Mucosa of stomach (tissue), 1 donor: ENCODE measurements around the gene C16orf82.

Experiments
- H3K27me3 ChIP-seq: one replicate; pipeline ENCODE4 v1.7.0; 2013; ENCODE audit warnings: mild to moderate bottlenecking, low read length; ENCODE audit not compliant: control insufficient read depth, insufficient read depth
- H3K36me3 ChIP-seq: one replicate; pipeline ENCODE4 v1.7.0; 2013; ENCODE audit warnings: low read length; ENCODE audit not compliant: control insufficient read depth, insufficient read depth
- H3K4me1 ChIP-seq: one replicate; pipeline ENCODE4 v1.7.0; 2013; ENCODE audit warnings: mild to moderate bottlenecking, low read length; ENCODE audit not compliant: control insufficient read depth, insufficient read depth
- H3K4me3 ChIP-seq: one replicate; pipeline ENCODE4 v1.7.0; 2013; ENCODE audit warnings: low read length
- H3K9ac ChIP-seq: one replicate; pipeline ENCODE4 v1.7.0; 2013; ENCODE audit warnings: mild to moderate bottlenecking, low read length, moderate library complexity
- H3K9me3 ChIP-seq: one replicate; pipeline ENCODE4 v1.7.0; 2013; ENCODE audit warnings: mild to moderate bottlenecking, low read length, moderate library complexity; ENCODE audit not compliant: control insufficient read depth
- donor health status: Pancreatic carcinoma.

C16orf82 gene

DNA sequence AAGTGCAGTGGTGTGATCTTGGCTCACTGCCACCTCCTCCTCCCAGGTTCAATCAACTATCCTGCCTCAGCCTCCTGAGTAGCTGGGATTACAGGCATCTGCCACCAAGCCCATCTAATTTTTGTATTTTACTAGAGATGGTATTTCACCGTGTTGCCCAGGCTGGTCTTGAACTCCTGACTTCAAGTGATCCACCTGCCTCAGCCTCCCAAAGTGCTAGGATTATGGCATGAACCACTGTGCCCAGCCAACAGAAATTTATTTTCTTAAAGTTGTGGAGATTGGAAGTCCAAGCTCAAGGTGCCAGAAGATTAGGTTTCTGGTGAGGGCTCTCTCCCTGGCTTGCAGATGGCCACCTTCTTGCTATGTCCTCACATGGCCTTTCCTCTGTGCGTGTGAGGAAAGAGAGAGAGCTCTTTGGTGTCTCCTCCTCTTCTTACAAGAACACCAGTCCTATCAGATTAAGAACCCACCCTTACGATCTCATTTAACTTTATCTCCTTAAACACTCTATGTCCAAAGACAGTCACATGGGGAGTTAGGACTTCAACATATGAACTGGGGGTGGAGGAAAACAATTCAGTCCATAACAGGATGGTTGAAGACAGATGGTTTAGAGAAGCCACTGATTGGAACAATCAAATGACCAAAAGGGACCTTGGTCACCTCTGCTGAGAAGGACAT lies 31.8 kb downstream of the C16orf82 start:
- Histone ChIP-seq H3K4me3 (no peak overlapping the region), H3K9me3 (no peaks in the 10 kb centered on the region), H3K4me1 (no peaks in the 10 kb centered on the region), H3K36me3 (no peaks in the 10 kb centered on the region), H3K9ac (no peak overlapping the region), H3K27me3 (no peaks in the 10 kb centered on the region)

DNA sequence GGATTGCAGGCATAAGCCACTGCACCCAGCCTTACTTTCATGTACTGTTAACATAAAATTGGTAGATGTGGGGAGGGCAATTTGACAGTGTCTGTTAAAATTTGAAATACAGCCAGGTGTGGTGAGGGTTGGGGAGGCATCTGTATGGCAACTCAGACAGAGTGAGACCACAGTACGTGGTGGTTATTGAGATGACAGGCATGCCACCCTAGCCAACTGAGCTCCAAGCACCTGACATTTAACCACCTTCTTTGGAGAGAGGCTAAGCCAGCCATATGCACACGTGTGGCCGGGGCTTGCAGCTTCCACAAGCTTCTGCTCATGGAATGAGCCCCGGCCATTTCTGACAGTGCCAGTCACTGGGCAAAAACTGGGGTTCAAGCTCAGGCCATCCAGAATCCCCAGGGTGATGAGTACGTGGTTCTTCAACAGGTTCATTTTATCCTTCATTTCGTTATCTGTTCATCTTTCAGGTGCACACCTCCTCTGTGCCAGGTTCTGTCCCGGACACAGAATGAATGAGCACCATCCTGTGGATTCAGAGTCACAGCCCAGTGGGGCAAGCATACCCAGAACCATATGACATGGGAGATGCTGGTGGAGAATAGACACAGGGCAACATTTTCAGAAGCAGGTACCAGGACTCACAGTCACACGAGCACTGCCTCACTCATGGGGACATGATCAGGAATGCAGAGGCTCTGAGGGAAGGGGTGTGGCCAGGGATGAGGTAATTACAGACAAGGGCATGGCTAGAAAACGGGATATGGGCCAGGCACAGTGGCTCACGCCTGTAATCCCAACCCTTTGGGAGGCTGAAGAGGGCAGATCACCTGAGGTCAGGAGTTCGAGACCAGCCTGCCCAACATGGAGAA lies 36.2 kb downstream of the C16orf82 start:
- H3K27me3 ChIP-seq = no peaks in the 10 kb centered on the region
- H3K4me3 ChIP-seq = no peak overlapping the region
- H3K4me1 ChIP-seq = peaks cover 11% of the 10 kb centered on the region
- H3K9me3 ChIP-seq = no peaks in the 10 kb centered on the region
- H3K36me3 ChIP-seq = no peaks in the 10 kb centered on the region
- H3K9ac ChIP-seq = no peak overlapping the region

DNA sequence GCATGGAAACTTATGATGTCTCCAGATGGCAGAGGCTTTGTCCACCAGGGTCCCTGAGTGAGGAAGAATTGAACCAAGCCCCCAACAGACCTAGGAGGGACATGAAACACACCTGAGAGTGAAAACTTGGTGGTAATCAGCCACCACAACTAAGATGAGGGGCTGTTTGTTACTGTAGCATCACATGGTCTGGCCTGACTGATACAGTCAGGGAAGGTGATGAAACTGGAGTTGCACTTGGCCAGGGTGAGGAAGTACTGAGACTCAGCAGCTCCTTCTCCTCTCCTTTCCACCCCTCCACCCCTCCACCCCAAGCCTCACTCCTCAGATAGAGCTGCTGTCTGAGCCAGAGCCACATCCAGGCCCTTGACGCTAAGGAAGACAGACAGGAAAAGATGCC lies 37.2 kb downstream of the C16orf82 start:
- Histone ChIP-seq H3K27me3 (no peaks in the 10 kb centered on the region), H3K36me3 (no peaks in the 10 kb centered on the region), H3K4me1 (peaks cover 12% of the 10 kb centered on the region), H3K9ac (no peak overlapping the region), H3K4me3 (no peak overlapping the region), H3K9me3 (no peaks in the 10 kb centered on the region)

GRCh38 chr16:27106305-27106704 lies 39.6 kb downstream of the C16orf82 start:
- no peak overlapping the region for H3K9ac ChIP-seq
- peaks cover 19% of the 10 kb centered on the region for H3K4me1 ChIP-seq
- peaks cover 4% of the 10 kb centered on the region for H3K27me3 ChIP-seq
- H3K9me3 ChIP-seq = no peaks in the 10 kb centered on the region
- no peak overlapping the region for H3K4me3 ChIP-seq
- H3K36me3 ChIP-seq = no peaks in the 10 kb centered on the region

- Histone ChIP-seq H3K4me1 (peaks cover 19% of the 10 kb centered on the region), H3K27me3 (peaks cover 4% of the 10 kb centered on the region), H3K4me3 (no peak overlapping the region), H3K9me3 (no peaks in the 10 kb centered on the region), H3K36me3 (no peaks in the 10 kb centered on the region), H3K9ac (no peak overlapping the region)
Measured at GRCh38 chr16:27107185-27107592, 40.5 kb downstream of the C16orf82 start.

GRCh38 chr16:27108051-27108770 lies 41.5 kb downstream of the C16orf82 start:
- Histone ChIP-seq H3K9me3 (no peaks in the 10 kb centered on the region), H3K4me3 (no peak overlapping the region), H3K27me3 (peaks cover 4% of the 10 kb centered on the region), H3K9ac (no peak overlapping the region), H3K4me1 (peaks cover 19% of the 10 kb centered on the region), H3K36me3 (no peaks in the 10 kb centered on the region)

DNA sequence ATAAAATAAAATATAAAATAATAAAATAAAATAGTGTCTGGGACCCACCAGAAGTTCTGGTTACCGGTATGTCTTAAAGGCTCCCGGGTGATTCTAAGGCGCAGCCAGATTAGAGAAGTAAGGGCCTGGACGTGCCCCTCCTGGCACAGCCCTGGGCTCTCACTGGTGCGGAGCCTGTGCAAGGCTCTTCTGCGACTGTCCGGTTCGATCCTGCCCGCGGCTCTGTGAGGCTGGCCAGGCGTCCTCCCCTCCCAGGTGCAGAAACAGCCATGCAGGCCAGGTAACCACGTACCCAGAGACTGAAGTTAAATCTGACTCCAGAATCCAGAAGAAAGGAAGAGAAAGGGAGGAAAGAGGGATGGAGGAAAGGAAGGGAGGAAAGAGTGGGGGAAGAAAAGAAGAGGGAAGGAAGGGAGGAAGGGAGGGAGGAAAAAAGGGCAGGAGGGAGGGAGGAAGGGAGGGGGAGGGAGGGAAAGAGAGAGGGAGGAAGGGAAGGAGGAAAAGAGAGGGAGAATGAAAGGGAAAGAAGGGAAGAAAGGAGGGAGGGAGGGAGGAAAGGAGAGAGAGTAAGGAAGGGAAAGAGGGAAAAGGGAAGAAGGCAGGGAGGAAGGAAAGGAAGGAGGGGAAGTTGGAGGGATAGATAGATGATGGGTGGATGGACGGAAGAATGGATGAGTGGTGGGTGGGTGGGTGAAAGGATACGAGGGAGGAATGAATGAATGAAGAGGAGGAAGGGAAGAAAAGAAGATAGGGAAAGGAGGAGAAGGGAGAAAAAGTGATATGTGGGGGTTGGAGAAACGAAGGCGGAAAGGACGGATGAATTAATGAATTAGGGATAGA lies 42.3 kb downstream of the C16orf82 start:
- H3K9me3 ChIP-seq = no peaks in the 10 kb centered on the region
- no peaks in the 10 kb centered on the region for H3K36me3 ChIP-seq
- H3K4me3 ChIP-seq = no peak overlapping the region
- peaks cover 19% of the 10 kb centered on the region for H3K4me1 ChIP-seq
- H3K9ac ChIP-seq = no peak overlapping the region
- peaks cover 4% of the 10 kb centered on the region for H3K27me3 ChIP-seq

GRCh38 chr16:27109666-27110523 lies 43.2 kb downstream of the C16orf82 start:
- Histone ChIP-seq H3K9ac (no peak overlapping the region), H3K27me3 (peaks cover 4% of the 10 kb centered on the region), H3K4me3 (no peak overlapping the region), H3K4me1 (peaks cover 19% of the 10 kb centered on the region), H3K36me3 (no peaks in the 10 kb centered on the region), H3K9me3 (no peaks in the 10 kb centered on the region)

- Histone ChIP-seq H3K36me3 (no peaks in the 10 kb centered on the region), H3K9ac (no peak overlapping the region), H3K9me3 (no peaks in the 10 kb centered on the region), H3K4me1 (peaks cover 19% of the 10 kb centered on the region), H3K4me3 (no peak overlapping the region), H3K27me3 (peaks cover 4% of the 10 kb centered on the region)
Measured at GRCh38 chr16:27110524-27110896, 43.8 kb downstream of the C16orf82 start.

DNA sequence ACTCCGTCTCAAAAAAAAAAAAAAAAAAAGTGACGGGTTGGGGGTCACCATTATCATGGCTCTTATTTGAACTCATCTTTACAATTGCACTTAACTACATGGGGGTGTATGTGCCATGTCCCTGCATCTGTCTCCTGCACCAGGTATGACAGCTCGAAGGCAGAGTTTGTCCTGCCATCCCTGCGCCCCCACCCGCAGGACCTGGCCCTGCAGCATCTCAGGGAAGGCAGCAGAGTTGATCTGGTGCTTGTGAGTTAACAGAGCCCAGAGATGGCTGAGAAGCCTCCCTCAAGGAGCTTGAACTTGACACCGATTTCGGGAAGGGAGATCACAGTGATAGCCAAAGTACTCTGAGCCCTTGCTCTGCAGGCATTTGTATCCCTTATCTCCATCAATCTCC lies 44.8 kb downstream of the C16orf82 start:
- Histone ChIP-seq H3K4me3 (no peak overlapping the region), H3K9ac (no peak overlapping the region), H3K27me3 (peaks cover 4% of the 10 kb centered on the region), H3K9me3 (no peaks in the 10 kb centered on the region), H3K4me1 (peaks cover 19% of the 10 kb centered on the region), H3K36me3 (no peaks in the 10 kb centered on the region)
